Stimulated activated naive CD4-positive, alpha-beta T cell (primary cell): ENCODE measurements around the gene GATAD2A.

Experiments used
- DNase-seq, 6 experiments: peaks; one replicate each; lab custom pipeline; 2025; lab: John Stamatoyannopoulos, UW

GATAD2A gene

DNA sequence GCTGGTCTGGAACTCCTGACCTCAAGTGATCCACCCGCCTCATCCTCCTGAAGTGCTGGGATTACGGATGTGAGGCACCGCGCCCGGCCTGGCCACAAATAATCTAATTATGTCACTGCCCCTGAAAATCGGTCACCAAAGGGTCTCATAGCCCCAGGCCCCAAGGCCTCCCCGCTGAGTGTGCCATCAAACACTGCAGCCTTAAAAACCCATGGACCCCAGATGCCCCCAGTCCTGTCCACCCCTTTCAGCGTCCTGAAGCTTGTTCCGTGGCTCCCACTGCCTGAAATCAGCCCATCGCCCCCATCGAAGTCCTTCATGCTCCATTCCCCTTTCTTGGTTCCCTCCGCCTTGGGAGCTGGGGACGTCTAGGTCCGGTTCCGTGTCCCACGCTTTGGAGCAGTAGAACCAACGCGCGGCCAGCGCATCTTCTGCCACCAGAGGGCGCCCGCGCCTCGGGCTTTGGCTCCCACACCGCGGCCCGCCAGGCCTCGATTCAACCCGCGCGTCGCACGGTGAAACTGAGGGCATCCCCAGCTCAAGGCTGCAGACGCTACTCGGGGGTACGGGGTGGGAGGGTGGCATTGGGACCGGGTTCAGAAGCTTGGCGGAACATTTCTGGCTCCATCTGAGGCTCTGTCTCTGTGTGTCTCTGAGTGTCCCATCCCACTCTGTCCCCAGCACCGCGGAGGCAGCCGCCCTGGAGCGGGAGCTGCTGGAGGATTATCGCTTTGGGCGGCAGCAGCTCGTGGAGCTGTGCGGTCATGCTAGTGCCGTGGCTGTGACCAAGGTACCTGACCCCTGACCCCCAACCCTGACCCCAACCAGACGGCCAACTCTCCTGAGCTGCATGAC lies 126.7 kb downstream of the GATAD2A start:
- DNase-seq = peak; percentile 54 to 89 (median 78)

DNA sequence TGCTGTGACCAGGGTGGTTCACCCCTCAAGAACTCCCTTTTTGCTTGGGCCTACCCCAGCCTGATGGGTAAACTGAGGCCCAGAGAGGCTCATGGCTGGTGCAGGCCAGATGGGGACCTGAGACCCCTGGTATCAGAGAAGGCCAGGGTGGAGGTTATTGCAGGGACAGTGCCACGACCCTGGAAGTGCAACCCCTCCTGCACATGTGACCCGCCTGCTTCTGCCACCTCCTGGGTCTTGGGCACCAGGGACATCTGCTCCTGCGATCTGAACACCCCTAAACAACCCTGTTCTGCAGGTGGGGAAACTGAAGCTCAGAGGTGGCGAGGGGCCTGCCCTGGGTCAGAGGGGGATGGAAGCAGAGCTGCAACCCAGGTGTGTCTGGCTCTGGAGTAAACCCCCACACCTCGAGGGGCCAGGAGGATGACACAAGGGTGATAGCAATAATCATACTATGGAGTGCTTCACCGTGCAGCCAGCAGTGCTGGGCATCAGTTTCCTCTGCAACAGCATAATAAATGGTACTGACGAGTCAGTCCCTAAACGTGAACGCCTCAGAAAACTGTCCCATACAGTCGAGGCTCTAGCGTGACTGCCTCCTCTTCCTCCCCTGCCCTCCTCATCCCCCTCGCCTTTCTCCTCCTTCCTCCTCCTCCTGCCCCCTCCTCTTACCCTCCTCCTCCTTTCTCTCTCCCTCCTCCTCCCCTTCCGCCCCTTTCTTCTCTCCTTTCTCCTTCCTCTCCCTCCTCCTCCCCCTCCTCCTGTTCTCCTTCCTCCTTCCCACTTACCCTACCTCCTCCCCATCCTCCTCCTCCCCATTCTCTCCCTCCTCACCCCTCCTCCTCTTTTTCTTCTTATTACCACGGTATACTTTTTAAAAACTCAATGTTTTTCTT lies 127.6 kb downstream of the GATAD2A start:
- DNase-seq = no peak

DNA sequence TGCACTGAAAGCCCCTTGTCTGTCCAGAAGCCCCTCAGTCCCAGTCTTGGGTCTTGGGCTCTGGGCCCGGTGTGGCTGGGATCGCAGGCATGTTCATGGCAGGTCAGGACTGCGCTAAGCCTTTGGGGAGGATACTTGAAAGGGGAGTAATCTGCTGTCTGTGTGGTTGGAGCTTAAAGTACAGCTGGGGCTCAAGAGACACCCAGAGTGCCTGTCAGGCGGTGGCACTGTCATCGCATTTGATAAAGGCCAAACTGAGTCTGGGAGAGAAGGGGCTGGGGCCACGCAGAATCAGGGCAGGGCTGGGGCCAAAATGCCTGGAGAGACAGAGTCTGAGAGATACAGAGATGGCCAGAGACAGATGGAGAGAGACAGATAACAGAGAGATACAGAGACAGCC lies 128.4 kb downstream of the GATAD2A start:
- DNase-seq = no peak

DNA sequence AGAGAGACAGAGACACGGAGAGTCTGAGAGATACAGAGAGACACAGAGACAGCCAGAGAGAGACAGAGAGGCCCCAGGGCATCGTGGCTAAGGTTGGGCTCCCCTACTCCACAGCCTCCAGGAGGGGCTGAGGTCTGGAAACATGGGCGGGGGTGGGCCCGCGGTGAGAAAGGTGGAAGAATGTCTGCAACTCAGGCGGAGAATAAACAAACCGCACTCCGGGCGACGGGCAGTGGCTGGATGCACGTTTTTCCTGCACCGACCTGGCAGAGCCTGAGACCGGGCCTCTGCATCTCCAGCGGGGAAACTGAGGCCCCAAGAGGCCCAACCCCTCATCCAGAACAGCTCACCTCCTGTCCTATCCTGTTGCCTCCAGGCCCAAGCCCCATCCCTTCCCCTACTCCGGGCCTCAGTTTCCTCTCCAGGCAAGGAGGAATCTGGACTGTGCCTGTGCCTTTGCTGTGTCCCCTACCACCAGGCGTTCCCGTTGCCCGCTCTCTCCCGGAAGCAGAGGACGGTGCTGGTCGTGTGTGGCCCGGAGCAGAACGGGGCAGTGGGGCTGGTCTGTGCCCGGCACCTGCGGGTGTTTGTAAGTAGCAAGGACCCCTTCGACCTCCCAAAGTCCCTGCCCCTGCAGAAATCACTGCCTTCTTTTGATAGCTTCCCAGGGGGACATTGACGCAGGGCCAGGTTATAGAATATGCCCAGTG lies 129.2 kb downstream of the GATAD2A start:
- no peak for DNase-seq

DNA sequence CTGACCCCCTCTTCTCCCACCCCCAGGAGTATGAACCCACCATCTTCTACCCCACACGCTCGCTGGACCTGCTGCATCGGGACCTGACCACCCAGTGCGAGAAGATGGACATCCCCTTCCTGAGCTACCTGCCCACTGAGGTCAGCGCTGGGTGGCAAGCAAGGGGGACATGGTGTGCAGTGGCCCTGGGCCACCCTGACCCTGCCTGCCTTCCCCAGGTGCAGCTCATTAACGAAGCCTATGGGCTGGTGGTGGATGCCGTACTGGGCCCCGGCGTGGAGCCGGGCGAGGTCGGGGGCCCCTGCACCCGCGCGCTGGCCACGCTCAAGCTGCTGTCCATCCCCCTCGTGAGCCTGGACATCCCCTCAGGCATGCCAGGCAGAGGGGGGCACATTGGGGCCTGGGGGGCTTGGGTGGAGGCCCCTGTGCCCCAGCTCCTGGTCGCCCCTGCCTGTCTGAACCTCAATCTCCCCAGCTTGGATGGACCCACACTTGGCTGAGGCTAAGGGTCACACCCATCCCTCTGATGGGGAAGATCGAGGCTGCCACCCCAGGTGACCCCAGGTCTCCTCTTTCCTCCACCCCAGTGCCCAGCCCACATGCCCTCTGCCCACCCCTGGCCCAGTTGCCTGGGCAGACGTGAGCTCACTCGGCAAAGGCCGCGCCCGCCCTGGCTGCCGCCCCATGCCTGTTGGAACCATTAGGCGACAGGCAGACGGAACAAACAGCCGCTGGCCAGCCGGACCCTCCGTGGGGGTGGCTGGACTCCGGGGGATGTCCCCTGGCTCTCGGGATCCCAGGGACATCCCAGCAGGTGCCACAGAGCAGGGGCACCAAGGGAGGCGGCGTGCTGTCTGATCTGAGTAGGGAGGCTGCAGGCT lies 130.1 kb downstream of the GATAD2A start:
- no peak for DNase-seq

DNA sequence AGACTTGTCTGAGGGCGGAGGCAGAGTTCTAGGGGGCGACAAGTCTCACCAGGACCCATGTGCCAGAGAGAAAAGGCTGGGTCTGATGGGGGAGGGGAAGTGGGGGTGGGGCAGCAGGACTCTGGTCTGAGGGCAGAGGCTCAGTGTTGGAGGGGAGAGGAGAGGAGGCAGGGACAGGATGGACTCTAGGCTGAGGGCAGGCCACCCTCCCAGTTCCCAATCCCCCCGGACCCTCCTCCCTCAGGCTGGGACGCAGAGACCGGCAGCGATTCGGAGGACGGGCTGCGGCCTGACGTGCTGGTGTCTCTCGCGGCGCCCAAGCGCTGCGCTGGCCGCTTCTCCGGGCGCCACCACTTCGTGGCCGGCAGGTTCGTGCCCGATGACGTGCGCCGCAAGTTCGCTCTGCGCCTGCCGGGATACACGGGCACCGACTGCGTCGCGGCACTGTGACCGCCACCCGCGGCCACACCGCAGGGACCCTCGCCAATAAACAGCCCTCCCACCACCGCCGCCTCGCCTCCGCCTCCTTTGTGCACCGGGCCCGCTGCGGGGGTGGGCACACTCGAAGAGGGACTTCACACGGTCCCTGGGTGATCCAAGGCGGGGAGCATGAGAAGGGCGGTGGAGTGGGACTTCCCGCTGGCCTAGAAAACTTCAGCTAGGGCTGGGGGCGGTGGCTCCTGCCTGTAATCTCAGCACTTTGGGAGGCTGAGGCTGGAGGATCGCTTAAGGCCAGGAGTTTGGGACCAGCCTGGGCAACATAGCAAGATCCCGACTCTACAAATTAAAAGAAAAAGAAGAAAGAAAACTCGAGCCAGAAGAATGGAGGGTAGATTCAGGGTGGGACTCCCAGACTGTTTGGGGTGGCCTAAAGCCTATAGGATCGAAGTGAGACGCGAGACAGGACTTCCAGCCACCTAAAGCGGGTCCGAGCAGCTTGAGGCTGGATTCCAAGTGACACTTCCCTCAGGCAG lies 131.9 kb downstream of the GATAD2A start:
- DNase-seq = peak in 2 of 6 experiments; percentile 11 to 14

- peak in 5 of 6 experiments; percentile 23 to 58 (median 28) for DNase-seq
Measured at GRCh38 chr19:19538061-19538784, 132.7 kb downstream of the GATAD2A start, which contains the start of gene CILP2. Gene CILP2, plus strand, starts transcription at chr19:19538265. Its CDS starts 85 bp downstream, at chr19:19538350.

DNA sequence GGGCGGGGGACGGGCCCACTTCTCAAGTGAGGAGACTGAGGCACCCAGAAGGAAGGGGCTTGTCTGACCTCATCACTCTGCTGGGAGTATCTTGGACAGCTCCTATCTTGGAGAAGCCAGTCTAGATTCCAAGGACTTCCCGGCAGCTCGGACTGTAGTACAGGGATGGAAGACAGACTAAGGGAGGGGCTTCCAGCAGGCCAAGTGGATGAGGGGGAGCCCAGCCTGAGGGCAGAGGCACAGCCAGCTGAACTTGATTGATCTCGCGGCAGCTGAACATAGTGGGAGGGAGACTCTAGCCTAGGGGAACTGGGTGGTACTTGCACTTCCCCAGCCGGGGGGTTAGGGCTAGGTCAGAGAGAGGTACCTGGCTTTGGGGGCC lies 133.3 kb downstream of the GATAD2A start:
- DNase-seq = peak in 1 of 6 experiments; percentile 42

DNA sequence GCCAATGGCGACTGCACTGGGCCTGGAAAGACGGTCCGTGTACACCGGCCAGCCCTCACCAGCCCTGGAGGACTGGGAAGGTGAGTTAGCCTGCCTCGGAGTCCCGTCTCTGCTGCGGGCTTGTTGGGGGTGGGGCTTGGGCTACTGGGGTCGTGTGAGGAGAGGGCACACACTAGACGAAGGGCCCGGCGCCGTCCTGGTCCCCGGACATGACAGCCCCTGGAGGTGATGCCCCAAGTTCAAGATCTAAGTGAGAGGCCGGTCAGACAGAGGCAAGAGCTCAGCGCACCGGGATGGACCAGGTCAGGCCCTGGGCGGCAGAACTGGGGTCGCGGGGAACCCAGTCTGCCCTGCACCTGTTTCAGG lies 134.2 kb downstream of the GATAD2A start:
- DNase-seq = peak in 1 of 6 experiments; percentile 42

DNA sequence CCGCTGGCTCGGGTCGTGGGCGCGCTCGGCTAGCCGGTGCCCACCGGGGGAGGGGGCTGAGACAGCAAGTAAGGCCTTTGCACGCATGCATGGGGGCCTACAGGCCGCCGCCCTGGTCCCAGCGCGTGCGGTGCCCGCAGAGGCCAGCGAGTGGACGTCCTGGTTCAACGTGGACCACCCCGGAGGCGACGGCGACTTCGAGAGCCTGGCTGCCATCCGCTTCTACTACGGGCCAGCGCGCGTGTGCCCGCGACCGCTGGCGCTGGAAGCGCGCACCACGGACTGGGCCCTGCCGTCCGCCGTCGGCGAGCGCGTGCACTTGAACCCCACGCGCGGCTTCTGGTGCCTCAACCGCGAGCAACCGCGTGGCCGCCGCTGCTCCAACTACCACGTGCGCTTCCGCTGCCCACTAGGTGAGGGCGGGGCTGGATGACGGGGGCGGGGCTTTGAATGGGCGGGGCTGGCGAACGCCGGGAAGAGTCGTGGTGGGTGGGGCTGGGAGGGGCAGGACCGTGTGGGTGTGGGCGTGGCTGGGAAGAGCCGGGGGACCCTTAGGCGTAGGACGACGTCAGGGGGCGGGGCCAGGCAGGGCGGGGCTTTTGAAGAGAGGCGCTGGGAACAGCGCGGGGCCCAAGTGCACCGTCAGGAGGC lies 134.7 kb downstream of the GATAD2A start:
- DNase-seq = peak in 5 of 6 experiments; percentile 25 to 69 (median 49)

DNA sequence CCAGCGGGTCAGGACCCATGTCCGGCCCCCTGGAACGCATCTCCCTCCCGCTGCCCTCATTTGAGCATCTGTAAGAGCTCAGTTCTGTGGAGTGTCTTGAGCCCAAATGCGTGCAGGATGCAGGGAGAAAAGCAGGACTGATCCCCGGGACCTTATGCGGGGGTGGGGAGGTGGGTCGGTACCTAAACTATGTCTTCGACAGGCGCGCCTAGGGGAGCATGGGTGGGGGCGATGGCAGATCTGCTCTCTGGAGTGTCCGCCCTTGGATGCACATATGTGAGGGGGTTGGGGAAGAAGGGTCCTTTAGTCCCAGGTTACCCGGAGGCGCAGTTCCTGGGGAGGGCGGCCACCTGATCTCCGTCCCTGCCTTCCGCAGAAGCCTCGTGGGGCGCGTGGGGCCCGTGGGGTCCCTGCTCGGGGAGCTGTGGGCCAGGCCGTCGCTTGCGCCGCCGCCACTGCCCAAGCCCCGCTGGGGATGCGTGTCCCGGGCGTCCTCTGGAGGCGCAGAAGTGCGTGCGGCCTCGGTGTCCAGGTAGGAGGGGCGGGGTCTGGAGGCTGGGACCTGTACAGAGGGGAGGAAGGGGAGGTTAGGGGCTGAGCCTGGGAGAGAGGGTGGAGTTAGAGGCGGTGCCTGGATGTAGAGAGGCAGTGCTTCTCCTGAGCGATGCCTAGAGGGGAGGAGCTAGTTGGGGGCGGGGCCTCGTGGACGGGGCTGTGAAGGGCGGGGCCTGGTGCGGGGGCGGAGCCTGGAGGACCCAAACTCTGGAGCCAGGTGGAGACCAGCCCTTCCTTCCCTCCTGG lies 135.4 kb downstream of the GATAD2A start:
- peak; percentile 50 to 79 (median 70) for DNase-seq

DNA sequence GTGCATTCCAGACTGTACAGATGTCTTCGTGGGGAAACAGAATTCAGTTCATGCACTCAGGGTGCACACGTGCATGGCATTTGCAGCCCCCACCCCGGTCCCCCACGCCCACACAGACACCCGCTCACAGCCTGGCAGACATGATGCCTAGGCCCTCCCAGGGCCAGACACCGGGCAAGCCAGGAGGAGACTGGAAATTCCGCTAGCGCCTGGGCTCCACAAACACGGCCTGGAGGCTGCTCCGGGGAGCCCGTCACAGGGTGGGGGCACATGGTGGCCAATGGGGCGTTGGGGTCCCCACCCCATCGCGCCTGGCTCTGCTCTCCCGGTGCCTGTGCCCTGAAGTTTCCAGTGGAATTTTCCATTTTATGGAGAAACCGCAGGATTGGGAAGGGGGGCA lies 136.1 kb downstream of the GATAD2A start:
- no peak for DNase-seq

DNA sequence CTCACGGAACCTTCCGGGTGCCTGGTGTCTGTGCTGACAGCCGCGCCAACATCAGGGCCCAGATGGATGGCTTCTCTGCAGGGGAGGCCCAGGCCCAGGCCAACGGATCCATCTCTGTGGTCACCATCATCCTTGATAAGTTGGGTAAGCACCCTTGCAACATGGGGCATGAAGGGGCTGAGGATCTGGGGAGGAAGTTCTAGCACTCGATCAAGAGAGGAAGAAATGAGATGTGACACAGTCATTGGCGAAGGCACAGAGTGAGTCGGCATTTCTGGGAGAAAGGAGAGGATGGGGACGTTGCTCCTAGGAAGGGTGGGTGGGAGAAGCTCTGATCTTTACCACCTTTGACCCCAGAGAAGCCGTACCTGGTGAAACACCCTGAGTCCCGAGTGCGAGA lies 137.0 kb downstream of the GATAD2A start:
- DNase-seq = no peak

DNA sequence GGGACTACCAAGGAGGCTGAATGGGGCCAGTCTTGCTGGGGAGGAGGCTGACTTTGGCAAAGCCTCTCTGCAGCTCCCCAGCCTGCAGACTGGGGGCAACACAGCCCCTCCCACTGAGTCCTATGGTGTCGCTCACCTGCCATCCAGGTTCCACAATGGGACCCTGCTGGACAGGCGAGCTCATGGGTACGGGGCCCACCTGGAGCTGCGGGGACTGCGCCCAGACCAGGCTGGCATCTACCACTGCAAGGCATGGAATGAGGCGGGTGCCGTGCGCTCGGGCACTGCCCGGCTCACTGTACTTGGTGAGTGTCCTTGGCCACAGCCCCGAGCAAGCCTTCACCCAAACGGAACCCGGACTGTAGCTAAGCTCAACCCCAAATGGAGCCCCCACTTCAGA lies 137.6 kb downstream of the GATAD2A start:
- DNase-seq = no peak

GRCh38 chr19:19543640-19544039 lies 138.2 kb downstream of the GATAD2A start:
- no peak for DNase-seq

DNA sequence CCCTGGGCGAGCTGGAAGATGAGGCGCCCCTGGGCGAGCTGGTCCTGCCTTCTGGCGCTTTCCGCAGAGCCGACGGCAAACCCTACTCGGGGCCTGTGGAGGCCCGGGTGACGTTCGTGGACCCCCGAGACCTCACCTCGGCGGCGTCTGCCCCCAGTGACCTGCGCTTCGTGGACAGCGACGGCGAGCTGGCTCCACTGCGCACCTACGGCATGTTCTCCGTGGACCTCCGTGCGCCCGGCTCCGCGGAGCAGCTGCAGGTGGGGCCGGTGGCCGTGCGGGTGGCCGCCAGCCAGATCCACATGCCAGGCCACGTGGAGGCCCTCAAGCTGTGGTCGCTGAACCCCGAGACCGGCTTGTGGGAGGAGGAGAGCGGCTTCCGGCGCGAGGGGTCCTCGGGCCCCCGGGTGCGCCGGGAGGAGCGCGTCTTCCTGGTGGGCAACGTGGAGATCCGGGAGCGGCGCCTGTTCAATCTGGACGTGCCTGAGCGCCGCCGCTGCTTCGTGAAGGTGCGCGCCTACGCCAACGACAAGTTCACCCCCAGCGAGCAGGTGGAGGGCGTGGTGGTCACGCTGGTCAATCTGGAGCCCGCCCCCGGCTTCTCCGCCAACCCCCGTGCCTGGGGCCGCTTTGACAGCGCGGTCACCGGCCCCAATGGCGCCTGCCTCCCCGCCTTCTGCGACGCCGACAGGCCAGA lies 138.9 kb downstream of the GATAD2A start:
- DNase-seq = no peak

- no peak for DNase-seq
Measured at GRCh38 chr19:19544954-19545591, 139.6 kb downstream of the GATAD2A start.
